ENCODE results near the gene OR2T29.
A peak's percentile ranks its signal among the peaks of the same experiment; 100 is the strongest.
"Not testable (repeated sequence)": the region's sequence is repeated elsewhere in the genome, so short reads cannot be mapped to it uniquely, and the experiment has no call there.

The OR2T29 gene, protein sequence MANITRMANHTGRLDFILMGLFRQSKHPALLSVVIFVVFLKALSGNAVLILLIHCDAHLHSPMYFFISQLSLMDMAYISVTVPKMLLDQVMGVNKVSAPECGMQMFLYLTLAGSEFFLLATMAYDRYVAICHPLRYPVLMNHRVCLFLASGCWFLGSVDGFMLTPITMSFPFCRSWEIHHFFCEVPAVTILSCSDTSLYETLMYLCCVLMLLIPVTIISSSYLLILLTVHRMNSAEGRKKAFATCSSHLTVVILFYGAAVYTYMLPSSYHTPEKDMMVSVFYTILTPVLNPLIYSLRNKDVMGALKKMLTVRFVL

DNA sequence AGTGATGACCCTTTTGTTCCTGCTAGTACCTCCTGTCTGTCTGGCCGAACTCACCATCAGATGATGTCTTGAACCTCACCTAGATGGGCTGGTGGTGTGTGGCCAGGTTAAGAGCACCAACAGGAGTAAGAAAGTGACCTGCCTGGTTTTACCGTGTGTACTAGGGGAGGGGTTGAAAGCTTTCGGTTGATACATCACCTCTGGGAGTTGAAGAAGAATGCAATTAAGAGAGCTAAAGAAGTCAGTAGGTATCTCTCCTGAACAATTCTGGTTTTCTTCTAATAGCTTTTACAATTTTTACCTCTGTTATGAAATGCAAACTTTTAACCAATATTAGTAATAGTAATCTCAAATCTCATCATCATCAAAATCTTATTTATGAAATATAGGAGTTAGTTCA lies at the start of gene OR2T29:
TSS of gene OR2T29 (minus strand) at position 101 of the 400 bp plus-strand sequence. CDS start 3,281 bp downstream, outside the sequence.
- not testable (repeated sequence) for DNase-seq

GRCh38 chr1:248611883-248612414 lies 49.4 kb upstream of the OR2T29 start:
- peak; percentile 8 to 17 for DNase-seq

DNA sequence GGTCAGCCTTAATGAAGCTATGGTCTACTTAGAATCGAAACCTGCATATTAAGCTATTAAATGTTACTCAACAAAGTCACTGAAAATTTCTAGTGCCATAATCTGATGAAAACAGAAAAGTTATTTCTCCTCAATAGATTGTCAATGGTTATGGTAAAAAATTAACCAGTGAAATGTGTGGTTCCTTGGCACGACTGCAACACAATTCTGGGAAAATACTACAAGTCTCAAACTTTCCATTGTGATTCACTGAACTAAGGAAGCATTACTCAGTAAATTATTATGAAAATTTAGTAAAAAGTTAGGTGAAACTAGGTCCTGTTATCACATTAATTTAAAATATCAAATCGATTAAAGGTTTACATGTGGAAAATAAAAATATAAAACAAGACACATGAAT lies 47.7 kb upstream of the OR2T29 start:
- DNase-seq: no peak

DNA sequence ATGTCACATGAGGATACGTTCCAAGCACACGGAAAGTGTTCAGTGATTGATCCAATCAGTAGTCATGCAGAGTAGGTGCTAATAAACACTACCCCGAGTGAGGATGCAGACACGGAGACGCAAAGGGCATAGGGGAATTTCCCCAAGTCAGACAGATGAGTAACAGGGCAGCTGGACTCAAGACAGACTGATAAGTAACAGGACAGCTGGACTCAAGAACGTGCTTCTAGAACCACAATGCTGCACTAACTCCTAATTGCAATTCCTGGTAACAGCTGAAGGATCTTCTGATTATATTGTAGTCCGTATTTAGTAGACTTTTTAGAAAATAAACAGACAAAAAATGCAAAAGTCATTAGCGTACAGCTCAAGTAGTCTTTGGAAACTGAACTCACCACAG lies 36.8 kb upstream of the OR2T29 start:
- DNase-seq: no peak

DNA sequence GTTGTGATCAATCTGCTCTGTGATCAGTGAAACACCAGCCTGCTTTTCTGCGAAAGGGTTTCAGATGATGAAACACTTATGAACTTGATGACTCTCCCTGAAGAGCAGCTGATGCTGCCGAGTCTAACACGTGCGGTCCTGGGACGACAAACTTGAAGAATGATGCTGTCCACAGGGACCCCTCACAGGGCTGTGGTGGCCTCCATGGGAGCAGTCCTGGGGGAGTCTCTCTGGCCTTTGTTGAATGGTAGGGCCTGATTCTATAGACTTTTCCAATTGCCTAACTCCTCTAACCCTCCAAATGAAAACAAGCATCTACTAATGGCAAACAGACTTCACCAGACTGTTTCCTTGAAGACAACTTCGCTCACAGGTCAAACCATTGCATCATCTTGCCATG lies 35.0 kb upstream of the OR2T29 start, which contains the start of gene OR2T10:
TSS of gene OR2T10 (minus strand) at position 112 of the 400 bp plus-strand sequence. CDS start 3,932 bp downstream, outside the sequence.
- DNase-seq: no peak

DNA sequence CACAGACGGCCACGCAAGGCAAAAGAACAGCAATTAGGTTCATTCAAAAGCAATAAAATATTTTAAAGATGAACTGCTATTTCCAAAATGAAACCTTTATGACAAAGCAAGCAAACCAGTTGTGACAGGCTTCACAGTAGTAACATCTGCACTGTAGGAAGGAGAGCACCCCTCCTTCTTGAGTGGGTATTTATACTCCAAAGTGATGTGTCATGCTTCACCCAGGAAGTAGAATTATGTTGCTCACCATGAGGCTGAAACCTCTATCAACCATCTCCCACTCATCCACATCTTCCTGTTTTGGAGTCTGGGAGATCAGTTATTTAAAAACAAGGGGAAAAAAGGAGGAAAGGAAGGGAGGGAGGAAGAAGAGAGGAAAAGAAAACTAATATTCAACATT lies 34.0 kb upstream of the OR2T29 start:
- no peak for DNase-seq

DNA sequence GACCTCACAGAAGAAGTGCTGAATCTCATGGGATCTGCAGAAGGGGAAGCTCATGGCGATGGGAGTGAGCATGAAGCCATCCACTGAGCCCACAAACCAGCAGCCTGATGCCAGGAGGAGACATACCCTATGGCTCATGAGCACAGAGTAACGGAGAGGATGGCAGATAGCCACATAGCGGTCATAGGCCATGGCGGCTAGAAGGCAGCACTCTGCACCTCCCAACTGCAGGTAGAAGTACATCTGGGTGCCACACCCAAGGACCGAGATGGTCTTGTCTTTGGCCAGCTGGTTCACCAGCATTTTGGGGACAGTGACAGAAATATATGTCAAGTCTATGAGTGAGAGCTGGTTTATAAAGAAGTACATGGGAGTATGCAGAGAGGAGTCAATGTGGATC lies 30.7 kb upstream of the OR2T29 start:
- DNase-seq: no peak

GRCh38 chr1:248592655-248593054 lies 30.1 kb upstream of the OR2T29 start:
- no peak for DNase-seq

DNA sequence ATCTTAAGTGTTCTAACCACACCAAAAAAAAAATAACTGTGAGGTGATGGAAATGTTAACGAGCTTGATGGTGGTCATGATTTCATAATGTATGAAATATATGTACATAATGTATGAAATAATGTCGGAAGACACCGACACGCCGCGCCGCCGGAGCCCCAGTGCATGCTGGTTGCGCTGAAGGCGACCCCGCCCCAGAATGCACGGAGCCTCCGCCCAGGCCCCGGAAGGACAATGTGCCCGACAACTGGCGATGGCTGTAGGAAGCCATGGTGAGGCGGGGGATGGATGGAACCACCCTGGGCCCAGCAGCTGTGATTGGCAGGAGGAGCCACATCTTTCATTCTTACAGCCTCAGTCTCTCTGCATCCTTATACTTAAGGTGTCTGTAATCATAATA lies 27.5 kb upstream of the OR2T29 start:
- DNase-seq: no peak

- no peak for DNase-seq
Measured at GRCh38 chr1:248589334-248589733, 26.8 kb upstream of the OR2T29 start.

DNA sequence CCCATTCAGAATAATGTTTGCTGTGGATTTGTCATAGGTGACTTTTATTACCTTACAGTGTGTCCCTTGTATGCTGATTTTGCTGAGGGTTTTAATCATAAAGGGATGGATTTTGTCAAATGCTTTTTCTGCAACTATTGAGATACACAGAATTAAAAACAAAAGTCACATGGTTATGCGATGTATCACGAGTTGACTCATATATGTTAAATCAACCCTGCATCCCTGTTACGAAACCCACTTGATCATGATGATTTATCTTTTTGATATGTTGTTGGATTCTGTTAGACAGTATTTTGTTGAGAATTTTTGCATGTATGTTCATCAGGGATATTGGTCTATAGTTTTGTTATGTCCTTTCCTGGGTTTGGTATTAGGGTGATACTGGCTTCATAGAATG lies 22.7 kb upstream of the OR2T29 start:
- no peak for DNase-seq

DNA sequence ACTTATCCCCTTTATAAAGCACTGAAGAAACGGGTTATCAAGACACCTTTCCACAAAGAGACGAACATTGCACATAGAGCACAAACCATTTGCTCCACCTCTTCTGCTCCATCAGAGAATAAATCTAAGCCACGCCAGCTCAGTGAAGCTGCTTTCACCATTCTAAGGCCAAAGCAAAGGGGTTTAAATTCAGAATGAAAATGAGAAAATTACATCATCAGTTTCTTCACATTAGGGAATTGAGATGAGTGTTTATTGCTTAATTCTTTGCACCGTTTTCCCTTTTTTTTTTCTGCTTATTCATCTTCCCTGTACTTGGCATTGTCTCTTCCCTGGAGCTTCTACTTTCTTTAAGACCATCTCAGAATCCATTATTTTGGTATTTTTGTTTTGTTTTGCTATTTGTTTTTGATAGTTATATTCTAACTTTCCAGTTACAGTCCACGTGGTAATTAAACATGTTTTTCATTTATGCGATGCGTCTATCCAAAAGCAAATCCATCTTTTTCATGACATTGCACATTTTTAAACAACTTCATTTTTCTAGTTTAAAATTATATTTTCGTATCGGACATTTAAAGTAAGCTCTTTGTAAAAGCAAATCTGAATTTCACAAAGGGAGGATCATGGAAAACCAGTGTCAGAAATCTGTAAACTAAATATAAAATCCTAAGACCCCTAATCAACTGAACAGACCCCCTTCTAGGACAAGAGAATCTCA lies 13.8 kb upstream of the OR2T29 start:
- DNase-seq: no peak

GRCh38 chr1:248574657-248575056 lies 12.1 kb upstream of the OR2T29 start, which contains the start of gene OR2T34:
OR2T34 (minus strand) TSS chr1:248574757; CDS start chr1:248574757, 0 bp downstream.
- not testable (repeated sequence) for DNase-seq

DNA sequence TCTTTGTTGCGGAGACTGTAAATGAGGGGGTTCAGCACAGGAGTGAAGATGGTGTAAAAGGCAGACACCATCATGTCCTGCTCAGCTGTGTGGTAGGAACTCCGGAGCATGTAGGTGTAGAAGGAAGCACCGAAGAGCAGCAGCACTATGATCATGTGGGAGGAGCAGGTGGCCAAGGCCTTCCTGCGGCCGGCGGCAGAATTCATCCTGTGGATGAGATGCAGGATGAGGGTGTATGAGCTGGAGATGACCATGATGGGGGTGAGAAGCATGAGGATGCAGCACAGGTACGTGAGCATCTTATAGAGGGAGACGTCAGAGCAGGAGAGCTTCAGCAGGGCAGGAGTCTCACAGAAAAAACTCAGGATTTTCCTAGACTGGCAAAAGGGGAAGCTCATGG lies 11.3 kb upstream of the OR2T29 start:
- not testable (repeated sequence) for DNase-seq

DNA sequence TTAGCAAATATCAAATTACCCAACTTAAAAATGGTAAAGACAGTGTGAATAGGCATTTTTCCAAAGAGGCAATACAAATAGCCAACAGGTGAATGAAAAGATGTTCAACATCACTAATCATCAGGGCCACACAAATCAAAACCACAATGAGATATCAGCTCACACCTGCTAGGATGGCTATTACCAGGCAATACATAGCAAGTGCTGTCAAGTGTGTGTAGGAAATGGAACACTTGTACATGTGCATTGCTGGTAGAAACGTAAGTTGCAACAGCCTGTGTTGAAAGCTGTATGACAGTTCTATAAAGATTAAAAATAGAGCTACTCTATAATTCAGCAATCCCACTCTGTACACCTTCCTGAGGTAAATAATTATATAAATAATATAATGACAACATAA lies 9.5 kb upstream of the OR2T29 start:
- DNase-seq: not testable (repeated sequence)

GRCh38 chr1:248570811-248571210 lies 8.2 kb upstream of the OR2T29 start:
- not testable (repeated sequence) for DNase-seq

DNA sequence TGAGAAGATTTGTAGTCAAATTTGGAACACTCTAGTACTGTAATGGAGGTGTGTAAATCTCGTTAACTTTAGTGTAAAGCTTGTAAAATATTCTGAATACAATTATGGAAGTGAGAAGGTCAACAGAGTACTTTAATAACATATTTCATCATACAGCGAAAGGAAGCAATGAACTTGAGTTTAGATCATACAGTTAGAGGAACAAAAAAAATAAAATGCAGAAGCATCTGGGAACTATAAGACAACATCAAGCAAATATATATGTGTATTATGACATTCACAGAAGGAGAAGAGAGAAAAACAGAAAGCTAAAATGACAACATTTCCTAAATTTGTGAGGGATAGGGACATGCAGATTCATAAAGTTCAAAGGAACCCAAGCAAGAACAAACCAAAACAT lies 6.5 kb upstream of the OR2T29 start:
- not testable (repeated sequence) for DNase-seq

DNA sequence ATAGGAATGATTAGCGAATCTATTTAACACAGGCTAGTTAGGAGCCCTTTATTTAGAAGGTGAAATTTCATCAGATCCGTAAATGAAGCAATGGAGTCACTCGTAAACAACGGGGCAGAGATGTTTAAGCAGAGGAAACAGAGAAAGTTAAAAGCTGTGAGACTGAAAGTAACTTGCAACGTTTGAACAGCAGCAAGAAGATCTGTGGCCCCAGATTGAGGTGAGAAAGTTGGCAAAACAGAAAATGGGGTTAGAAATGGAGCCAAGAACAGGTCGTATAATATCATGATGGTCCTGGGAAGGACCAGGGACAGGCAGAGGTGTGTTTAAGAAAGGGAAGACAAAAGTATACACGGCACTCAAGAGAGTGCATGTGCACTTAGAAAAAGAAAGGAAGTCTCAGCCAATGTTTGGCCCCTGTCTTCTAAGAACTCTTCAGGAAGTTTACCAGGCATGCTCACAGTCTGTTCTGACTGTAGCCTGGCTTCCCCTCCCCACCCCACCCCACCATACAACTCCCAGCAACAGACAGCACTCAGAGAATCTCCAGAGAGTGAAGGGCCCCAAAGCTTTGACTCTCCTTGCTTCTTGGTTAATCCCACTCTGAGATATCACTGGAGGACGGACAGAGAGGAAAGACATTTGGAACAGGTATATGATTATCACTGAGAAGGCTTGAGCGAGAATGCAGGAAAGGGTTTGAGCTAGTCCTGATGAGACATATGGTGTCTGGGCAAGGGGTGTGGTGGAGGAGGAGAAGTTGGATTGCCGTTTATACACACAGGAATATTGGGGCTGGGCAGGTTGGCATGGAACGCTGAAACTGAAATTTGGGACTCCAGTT lies 3.2 kb upstream of the OR2T29 start:
- DNase-seq: peak; percentile 3 to 14

GRCh38 chr1:248551027-248551426 lies 11.5 kb downstream of the OR2T29 start:
- not testable (repeated sequence) for DNase-seq

DNA sequence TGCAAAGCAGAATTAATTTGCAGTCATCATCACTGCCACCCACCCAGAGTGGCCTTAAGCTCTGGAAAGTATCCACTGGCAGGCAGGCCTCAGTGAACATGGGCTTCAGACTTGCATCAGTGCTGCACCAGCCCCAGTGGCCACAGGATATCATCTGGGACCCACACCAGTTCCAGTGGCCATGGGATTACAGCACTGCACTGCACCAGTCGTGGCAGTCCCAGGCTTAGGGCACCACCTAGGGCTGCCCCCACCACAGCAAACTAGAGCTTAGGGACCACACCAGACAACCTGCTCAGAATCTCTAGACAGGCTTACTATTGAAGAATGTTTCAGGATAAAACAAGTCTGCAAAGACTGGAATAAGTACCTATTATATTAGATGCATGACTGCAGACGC lies 15.2 kb downstream of the OR2T29 start:
- not testable (repeated sequence) for DNase-seq

GRCh38 chr1:248537449-248537848 lies 25.1 kb downstream of the OR2T29 start:
- not testable (repeated sequence) for DNase-seq

- no peak for DNase-seq
Measured at GRCh38 chr1:248521856-248522255, 40.7 kb downstream of the OR2T29 start.

DNA sequence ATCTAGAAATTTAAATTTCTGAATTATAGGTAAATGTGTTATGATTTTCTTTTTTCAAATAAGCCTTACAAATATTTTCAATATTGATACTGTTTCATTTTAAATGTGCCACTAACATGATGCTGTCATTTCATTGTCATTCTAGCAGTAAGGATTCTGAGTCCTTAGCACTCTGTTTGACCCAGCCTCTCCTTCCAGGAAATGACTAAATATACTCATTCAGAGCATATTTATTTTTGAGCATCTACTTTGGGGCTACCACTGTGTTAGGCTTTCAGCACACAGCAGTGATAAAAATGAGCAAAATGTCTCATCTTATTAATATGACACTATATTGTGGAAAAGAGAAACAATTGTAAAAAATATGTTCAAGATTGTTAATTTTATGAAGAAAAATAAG lies 52.4 kb downstream of the OR2T29 start:
- DNase-seq: not testable (repeated sequence)

Data from activated CD4-positive, alpha-beta T cell treated with anti-CD3 and anti-CD28 coated beads, Interleukin-2, amount 50 U/mL, for 48 hours (primary cell).